ENCODE data around the gene MT1X. TPM values are rescaled to one million over a fixed set of nuclear protein-coding genes. Genes with fewer than 3 reads are reported as not detected.

The MT1X gene
- polyA plus RNA-seq, 1 experiment = 19.5 TPM

DNA sequence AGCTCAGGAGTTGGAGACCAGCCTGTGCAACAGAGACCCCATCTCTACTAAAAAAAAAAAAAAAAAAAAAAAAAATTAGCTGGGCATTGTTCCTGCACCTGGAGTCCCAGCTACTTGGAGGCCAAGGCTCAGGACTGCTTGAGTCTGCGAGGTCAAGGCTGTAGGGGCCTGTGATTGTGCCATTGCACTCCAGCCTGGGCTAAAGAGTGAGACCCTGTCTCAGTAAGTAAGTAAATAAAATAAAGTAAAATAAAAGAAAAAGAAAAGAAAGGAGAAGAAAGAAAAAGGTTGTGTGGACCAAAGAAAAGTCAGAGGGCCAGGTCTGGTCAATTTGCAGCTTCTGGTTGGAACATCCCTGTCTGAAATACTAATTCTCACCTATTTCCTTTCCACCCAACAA is 18.4 kb downstream of the MT1X start:
- ChIA-PET POLR2A (interaction anchor here (0.6 to 0.7 kb wide), 2 partner anchors 18 to 124 kb away, joined by 3 to 7 read pairs; no protein-coding TSS in a partner anchor), CTCF (interaction anchor here (0.6 to 4.8 kb wide), 17 partner anchors 11 to 368 kb away, joined by 3 to 71 read pairs (median 10); partner anchors contain the start of gene MT1X)
- TF ChIP-seq, protein P1, sequence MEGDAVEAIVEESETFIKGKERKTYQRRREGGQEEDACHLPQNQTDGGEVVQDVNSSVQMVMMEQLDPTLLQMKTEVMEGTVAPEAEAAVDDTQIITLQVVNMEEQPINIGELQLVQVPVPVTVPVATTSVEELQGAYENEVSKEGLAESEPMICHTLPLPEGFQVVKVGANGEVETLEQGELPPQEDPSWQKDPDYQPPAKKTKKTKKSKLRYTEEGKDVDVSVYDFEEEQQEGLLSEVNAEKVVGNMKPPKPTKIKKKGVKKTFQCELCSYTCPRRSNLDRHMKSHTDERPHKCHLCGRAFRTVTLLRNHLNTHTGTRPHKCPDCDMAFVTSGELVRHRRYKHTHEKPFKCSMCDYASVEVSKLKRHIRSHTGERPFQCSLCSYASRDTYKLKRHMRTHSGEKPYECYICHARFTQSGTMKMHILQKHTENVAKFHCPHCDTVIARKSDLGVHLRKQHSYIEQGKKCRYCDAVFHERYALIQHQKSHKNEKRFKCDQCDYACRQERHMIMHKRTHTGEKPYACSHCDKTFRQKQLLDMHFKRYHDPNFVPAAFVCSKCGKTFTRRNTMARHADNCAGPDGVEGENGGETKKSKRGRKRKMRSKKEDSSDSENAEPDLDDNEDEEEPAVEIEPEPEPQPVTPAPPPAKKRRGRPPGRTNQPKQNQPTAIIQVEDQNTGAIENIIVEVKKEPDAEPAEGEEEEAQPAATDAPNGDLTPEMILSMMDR (IDR thresholded peaks at IDR 0.05; ENCODE audit: low read depth, low read length) = no peak
- no peak overlapping the region for H3K27ac ChIP-seq (ENCODE audit: low read depth, low read length)
- peaks cover 5% of the 10 kb centered on the region for H3K9me3 ChIP-seq (ENCODE audit: control insufficient read depth, insufficient read depth, low read length)
- no peaks in the 10 kb centered on the region for H3K27me3 ChIP-seq (ENCODE audit: control insufficient read depth, insufficient read depth, low read length)
- DNase-seq (ENCODE audit: low read depth, low spot score) = no peak
- no peak overlapping the region for H3K4me3 ChIP-seq (ENCODE audit: low read depth, low read length)

DNA sequence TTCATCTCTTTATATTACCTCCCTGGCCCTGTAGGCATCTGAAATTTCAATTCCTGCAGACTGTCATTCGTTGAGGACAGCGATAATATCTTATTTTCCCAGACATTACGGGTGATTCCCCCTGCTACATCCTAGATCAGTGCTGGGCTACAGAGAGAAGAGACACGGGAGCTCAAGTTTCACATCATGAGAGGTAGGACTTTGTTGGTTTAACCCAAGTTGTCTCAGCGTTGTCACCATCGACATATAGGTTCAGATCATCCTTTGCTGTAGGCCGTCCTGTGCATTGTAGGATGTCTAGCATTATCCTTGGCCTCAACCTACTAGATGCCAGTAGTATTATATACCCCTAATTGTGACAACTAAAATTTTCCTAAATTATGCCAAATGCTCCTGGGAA is 19.3 kb downstream of the MT1X start:
- Histone ChIP-seq H3K27ac (ENCODE audit: low read depth, low read length) (no peak overlapping the region), H3K27me3 (ENCODE audit: control insufficient read depth, insufficient read depth, low read length) (no peaks in the 10 kb centered on the region), H3K4me3 (ENCODE audit: low read depth, low read length) (no peak overlapping the region), H3K9me3 (ENCODE audit: control insufficient read depth, insufficient read depth, low read length) (peaks cover 5% of the 10 kb centered on the region)
- ChIA-PET POLR2A (interaction anchor here (0.6 to 1.3 kb wide), 4 partner anchors 19 to 93 kb away, joined by 3 to 9 read pairs (median 4); partner anchors contain the start of genes MT1E, MT1X and MT2A), CTCF (interaction anchor here (0.6 to 4.8 kb wide), 62 partner anchors 8 to 758 kb away, joined by 3 to 71 read pairs (median 6); partner anchors contain the start of genes BBS2, MT1X, MT2A and NUDT21)
- TF ChIP-seq, protein P1 (IDR thresholded peaks at IDR 0.05; ENCODE audit: low read depth, low read length) = no peak
- no peak for DNase-seq (ENCODE audit: low read depth, low spot score)

DNA sequence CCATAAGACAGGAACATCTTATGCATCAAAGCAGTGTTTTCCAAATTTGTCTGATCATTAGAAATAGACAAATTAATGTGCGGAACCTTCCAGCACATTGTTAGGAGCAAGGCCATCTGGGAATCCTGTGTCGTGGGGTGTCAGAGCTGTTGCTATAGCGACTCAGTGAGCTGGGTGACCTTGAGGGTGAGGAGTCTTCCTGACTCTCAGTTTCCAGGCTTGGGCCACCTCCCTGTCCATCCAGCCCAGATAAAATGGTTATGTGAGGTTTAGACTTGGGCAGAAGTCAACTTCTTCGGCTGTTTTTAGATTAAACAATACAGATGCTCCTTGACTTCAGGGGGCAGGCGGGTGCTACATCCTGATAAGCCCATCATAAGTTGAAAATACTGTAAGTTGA is 20.6 kb downstream of the MT1X start:
- Histone ChIP-seq H3K27me3 (ENCODE audit: control insufficient read depth, insufficient read depth, low read length) (no peaks in the 10 kb centered on the region), H3K9me3 (ENCODE audit: control insufficient read depth, insufficient read depth, low read length) (no peaks in the 10 kb centered on the region; the same call in 1 of the 2 replicates), H3K27ac (ENCODE audit: low read depth, low read length) (no peak overlapping the region), H3K4me3 (ENCODE audit: low read depth, low read length) (no peak overlapping the region)
- POLR2A ChIA-PET = interaction anchor here (1.3 kb wide), 2 partner anchors 20 to 77 kb away, joined by 4 to 9 read pairs; partner anchors contain the start of genes MT1E and MT1X
- CTCF ChIA-PET = interaction anchor here (0.7 to 4.8 kb wide), 34 partner anchors 10 to 759 kb away, joined by 3 to 71 read pairs (median 7); partner anchors contain the start of genes BBS2, MT2A, NUDT21 and OGFOD1
- TF ChIP-seq, protein P1 (IDR thresholded peaks at IDR 0.05; ENCODE audit: low read depth, low read length) = no peak
- no peak for DNase-seq (ENCODE audit: low read depth, low spot score)

DNA sequence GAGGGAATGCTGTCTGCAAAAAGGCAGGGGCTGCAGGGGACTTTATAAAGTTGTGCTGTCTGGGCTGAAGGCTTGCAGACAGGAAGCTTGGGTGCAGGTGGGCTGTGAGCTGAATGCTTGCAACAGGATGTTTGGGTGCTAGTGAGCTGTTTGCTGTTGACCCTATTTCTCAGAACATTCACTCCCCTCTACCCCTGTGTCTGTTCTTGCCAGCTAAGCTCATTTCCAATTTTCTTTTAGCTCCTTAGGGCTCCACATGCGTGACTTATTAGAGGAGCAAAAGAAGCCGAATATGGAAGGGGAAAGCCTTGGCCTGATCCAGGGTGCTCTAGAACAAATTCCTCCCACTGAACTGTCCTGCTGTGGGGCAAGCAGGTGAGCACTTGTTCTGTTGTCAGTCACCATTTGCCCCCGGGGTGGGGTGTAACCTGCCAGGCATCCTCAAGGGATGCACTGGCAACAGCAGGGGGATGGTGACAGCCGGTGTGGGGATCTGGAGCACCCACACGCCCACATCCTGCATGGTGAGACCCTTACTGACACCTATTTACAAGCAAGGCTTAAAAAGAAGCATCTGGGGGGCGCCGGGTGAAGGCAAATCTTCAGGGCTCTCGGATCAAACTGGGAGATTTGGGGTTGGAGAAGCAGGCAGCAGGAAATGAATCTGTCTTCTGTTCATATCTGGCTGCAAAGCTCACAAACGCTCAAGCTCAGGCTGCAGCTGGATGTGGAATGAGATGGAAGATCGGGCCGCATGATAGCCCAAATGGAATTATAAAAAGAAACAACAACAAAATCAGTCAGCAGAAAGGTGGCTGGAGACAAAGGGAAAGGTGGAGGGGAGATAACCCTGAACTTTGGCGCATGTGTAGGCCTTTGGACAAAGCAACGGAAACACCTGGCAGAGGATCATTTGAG is 26.5 kb downstream of the MT1X start:
- ChIA-PET CTCF (interaction anchor here (0.9 to 1.3 kb wide), 2 partner anchors 10 to 132 kb away, joined by 3 read pairs; no protein-coding TSS in a partner anchor), POLR2A (no interaction called here)
- no peak for DNase-seq (ENCODE audit: low read depth, low spot score)
- Histone ChIP-seq H3K4me3 (ENCODE audit: low read depth, low read length) (no peak overlapping the region), H3K27ac (ENCODE audit: low read depth, low read length) (no peak overlapping the region), H3K27me3 (ENCODE audit: control insufficient read depth, insufficient read depth, low read length) (peaks cover 10% of the 10 kb centered on the region), H3K9me3 (ENCODE audit: control insufficient read depth, insufficient read depth, low read length) (no peaks in the 10 kb centered on the region)
- TF ChIP-seq, protein P1 (IDR thresholded peaks at IDR 0.05; ENCODE audit: low read depth, low read length) = no peak

Measured in AG04450 (cell line).